Panc1 (cell line): ENCODE data around the gene FAM131A. TPM values are rescaled to one million over a fixed set of nuclear protein-coding genes. Genes with fewer than 3 reads are reported as not detected.

Experiments
- ATAC-seq: fragments of 200-7000 bp; cut with Tn5 transposase; 2 replicates; pipeline ENCODE4 v1.9.1; 2020; ENCODE audit warnings: mild to moderate bottlenecking, moderate library complexity
- BruUV-seq: library from RNA; stranded (reverse); fragments of 400-500 nt; replicated peaks from 2 replicates; lab custom pipeline; 2021; lab: Mats Ljungman, UMichigan
- CTCF ChIA-PET: fragments of 300-600 bp; sonication (Branson Sonifier 250); formaldehyde crosslinking; loops from one replicate; lab custom pipeline; 2022; ENCODE audit warnings: antibody characterized with exemption; lab: Charles Lee
- POLR2A ChIA-PET: fragments of 300-600 bp; sonication (Branson Sonifier 250); formaldehyde crosslinking; loops from one replicate; lab custom pipeline; 2022; ENCODE audit warnings: antibody characterized with exemption; lab: Charles Lee
- DNase-seq: peaks from one replicate; pipeline ENCODE4 v3.0.0-alpha.2; 2010; ENCODE audit warnings: low read depth, low spot score
- H3K27ac ChIP-seq: 2 replicates; pipeline ENCODE4 v1.5.1; 2011; ENCODE audit warnings: mild to moderate bottlenecking, low read length, inconsistent platforms
- H3K27me3 ChIP-seq: fragments of 200-500 bp; sonication (Bioruptor generic); 2 replicates; pipeline ENCODE4 v1.6.0; 2014; ENCODE audit warnings: low read length, inconsistent platforms; ENCODE audit not compliant: control insufficient read depth, insufficient read depth
- H3K36me3 ChIP-seq: fragments of 200-500 bp; sonication (Bioruptor generic); 2 replicates; pipeline ENCODE4 v1.5.1; 2014; ENCODE audit warnings: inconsistent platforms, mild to moderate bottlenecking, low read length, moderate library complexity; ENCODE audit not compliant: control insufficient read depth, insufficient read depth
- H3K4me1 ChIP-seq: 2 replicates; pipeline ENCODE4 v1.5.1; 2011; ENCODE audit warnings: inconsistent platforms, mild to moderate bottlenecking, low read length, moderate library complexity; ENCODE audit not compliant: control insufficient read depth, insufficient read depth
- H3K4me3 ChIP-seq, 2 experiments: 2 replicates each; pipeline ENCODE4 v1.5.1; 2011 to 2012; ENCODE audit warnings: low read depth in 2 of 2, low read length in 2 of 2, mild to moderate bottlenecking in 2 of 2, inconsistent platforms in 1 of 2, moderate library complexity in 1 of 2
- H3K9me3 ChIP-seq: fragments of 200-500 bp; sonication (Bioruptor generic); 2 replicates; pipeline ENCODE4 v1.5.1; 2014; ENCODE audit warnings: low read depth, mild to moderate bottlenecking, inconsistent platforms, low read length, moderate library complexity; ENCODE audit not compliant: control insufficient read depth, insufficient read depth
- POLR2AphosphoS5 ChIP-seq: IDR thresholded peaks from 2 replicates; pipeline ENCODE4 v1.6.1; 2012; ENCODE audit warnings: mild to moderate bottlenecking, low read depth, low read length, moderate library complexity
- SIN3A ChIP-seq: IDR thresholded peaks from 2 replicates; pipeline ENCODE4 v1.6.1; 2012; ENCODE audit warnings: low read depth, mild to moderate bottlenecking, low read length, moderate library complexity, borderline replicate concordance; ENCODE audit not compliant: insufficient read depth
- TCF7L2 ChIP-seq: IDR thresholded peaks from 2 replicates; pipeline ENCODE4 v1.6.1; 2011; ENCODE audit warnings: mild to moderate bottlenecking, low read depth, low read length, inconsistent platforms
- in situ Hi-C: cut with HindIII; loops from 2 replicates; pipeline ENCODE4 v1.10.0; 2016; ENCODE audit warnings: low sequenced_read_pairs, low pct_unique_long_range_greater_than_20kb
- intact Hi-C: fragments of 100-400 bp; cut with micrococcal nuclease; formaldehyde crosslinking; loops from one replicate; pipeline ENCODE4 v1.10.0; 2022; ENCODE audit not compliant: unreplicated experiment
- total RNA-seq: library from RNA; stranded (reverse); gene quantifications from one replicate; pipeline ENCODE4 v1.2.1, GENCODE V29; 2021; ENCODE audit not compliant: unreplicated experiment
- TF ChIP-seq, protein P1 (sequence below): fragments of 450-650 bp; IDR thresholded peaks from 2 replicates; pipeline ENCODE4 v1.5.1; 2017; ENCODE audit warnings: mild to moderate bottlenecking
- TF ChIP-seq, protein P2 (sequence below), 2 experiments: IDR thresholded peaks; 2 replicates each; pipeline ENCODE4 v1.6.1; 2011 to 2012; ENCODE audit warnings: low read depth in 2 of 2, control low read depth in 1 of 2, low read length in 1 of 2, mild to moderate bottlenecking in 1 of 2, moderate library complexity in 1 of 2; ENCODE audit not compliant: insufficient read depth in 1 of 2

Gene FAM131A
- total RNA-seq, 1 experiment from 2014 or later: 30.1 TPM

DNA sequence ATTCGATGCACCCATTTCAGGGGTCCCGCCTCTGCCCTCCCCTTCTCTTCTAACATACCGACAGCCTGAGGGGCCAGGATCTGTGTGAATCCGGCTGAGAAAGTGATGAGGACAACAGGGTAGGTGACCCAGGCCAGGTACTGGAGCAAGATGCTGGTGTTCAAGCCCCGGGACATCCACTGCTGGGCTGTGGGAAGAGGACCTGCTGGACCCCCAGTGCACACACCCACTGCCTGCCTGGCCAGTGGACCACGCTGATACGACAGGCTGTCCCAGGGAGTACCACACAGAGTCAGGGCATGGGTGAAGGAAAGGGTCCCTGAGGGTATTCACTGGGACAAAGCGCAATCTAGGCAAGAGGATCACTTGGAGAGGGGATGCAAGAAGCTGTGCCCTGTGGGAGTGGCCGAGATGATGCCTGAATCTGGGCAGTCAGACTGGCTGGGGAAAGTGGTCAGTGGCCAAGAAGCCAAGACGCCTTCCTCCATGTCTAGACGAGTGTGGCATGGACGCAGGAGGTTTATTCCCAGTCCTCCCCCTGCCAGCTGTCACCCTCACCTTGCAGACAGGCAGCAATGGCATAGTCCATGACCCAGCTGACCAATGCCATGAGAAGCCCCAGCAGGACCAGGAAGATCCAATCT lies 20.8 kb downstream of the FAM131A start:
- Histone ChIP-seq H3K27me3 (no peaks in the 10 kb centered on the region), H3K36me3 (no peaks in the 10 kb centered on the region; the same call in 1 of the 2 replicates), H3K27ac (no peak overlapping the region), H3K4me3 (no peak overlapping the region), H3K9me3 (no peaks in the 10 kb centered on the region), H3K4me1 (peaks cover 6% of the 10 kb centered on the region)
- DNase-seq (no peak), ATAC-seq (no peak)
- POLR2A ChIA-PET: no interaction called here
- intact Hi-C loops: no loop called here
- BruUV-seq: no TSS peak
- CTCF ChIA-PET: no interaction called here
- in situ Hi-C loops: no loop called here
- TF ChIP-seq, protein P1, sequence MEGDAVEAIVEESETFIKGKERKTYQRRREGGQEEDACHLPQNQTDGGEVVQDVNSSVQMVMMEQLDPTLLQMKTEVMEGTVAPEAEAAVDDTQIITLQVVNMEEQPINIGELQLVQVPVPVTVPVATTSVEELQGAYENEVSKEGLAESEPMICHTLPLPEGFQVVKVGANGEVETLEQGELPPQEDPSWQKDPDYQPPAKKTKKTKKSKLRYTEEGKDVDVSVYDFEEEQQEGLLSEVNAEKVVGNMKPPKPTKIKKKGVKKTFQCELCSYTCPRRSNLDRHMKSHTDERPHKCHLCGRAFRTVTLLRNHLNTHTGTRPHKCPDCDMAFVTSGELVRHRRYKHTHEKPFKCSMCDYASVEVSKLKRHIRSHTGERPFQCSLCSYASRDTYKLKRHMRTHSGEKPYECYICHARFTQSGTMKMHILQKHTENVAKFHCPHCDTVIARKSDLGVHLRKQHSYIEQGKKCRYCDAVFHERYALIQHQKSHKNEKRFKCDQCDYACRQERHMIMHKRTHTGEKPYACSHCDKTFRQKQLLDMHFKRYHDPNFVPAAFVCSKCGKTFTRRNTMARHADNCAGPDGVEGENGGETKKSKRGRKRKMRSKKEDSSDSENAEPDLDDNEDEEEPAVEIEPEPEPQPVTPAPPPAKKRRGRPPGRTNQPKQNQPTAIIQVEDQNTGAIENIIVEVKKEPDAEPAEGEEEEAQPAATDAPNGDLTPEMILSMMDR: no peak

DNA sequence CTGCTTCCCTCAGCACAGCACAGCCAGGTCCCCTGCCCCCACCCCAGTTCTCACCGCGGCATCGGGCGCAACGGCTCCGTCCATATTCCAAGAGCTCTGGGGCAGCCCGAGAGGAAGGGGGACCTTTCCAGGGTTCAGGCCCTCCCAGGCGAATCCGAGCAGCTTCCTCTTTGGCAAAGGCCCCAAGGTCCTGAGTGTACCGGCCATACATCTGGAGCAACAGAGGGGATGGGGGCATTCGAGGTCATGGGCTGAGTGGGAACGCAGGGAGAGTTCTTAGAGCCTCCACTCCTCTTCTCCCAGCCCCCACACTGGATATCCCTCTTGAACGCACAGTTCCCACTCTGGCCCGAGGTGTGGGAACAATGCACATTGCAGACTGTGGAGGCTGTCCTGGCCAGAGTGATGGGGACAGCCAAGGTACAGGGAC lies 21.5 kb downstream of the FAM131A start:
- no peak for DNase-seq
- in situ Hi-C loops: no loop called here
- Histone ChIP-seq H3K4me1 (peaks cover 6% of the 10 kb centered on the region), H3K36me3 (no peaks in the 10 kb centered on the region; the same call in 1 of the 2 replicates), H3K27ac (no peak overlapping the region), H3K4me3 (no peak overlapping the region), H3K27me3 (no peaks in the 10 kb centered on the region), H3K9me3 (no peaks in the 10 kb centered on the region)
- no TSS peak for BruUV-seq
- intact Hi-C loops: no loop called here
- TF ChIP-seq TCF7L2 (no peak), POLR2AphosphoS5 (no peak), SIN3A (no peak)
- TF ChIP-seq, protein P2, sequence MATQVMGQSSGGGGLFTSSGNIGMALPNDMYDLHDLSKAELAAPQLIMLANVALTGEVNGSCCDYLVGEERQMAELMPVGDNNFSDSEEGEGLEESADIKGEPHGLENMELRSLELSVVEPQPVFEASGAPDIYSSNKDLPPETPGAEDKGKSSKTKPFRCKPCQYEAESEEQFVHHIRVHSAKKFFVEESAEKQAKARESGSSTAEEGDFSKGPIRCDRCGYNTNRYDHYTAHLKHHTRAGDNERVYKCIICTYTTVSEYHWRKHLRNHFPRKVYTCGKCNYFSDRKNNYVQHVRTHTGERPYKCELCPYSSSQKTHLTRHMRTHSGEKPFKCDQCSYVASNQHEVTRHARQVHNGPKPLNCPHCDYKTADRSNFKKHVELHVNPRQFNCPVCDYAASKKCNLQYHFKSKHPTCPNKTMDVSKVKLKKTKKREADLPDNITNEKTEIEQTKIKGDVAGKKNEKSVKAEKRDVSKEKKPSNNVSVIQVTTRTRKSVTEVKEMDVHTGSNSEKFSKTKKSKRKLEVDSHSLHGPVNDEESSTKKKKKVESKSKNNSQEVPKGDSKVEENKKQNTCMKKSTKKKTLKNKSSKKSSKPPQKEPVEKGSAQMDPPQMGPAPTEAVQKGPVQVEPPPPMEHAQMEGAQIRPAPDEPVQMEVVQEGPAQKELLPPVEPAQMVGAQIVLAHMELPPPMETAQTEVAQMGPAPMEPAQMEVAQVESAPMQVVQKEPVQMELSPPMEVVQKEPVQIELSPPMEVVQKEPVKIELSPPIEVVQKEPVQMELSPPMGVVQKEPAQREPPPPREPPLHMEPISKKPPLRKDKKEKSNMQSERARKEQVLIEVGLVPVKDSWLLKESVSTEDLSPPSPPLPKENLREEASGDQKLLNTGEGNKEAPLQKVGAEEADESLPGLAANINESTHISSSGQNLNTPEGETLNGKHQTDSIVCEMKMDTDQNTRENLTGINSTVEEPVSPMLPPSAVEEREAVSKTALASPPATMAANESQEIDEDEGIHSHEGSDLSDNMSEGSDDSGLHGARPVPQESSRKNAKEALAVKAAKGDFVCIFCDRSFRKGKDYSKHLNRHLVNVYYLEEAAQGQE (IDR thresholded peaks at IDR 0.05; ENCODE audit: insufficient read depth in 1 of 2, low read depth in 2 of 2, low read length in 1 of 2): no peak
- TF ChIP-seq, protein P1: no peak
- POLR2A ChIA-PET: no interaction called here
- CTCF ChIA-PET: interaction anchor here (0.7 kb wide), 1 partner anchor 182 kb away, joined by 4 read pairs; no protein-coding TSS in a partner anchor
- no peak for ATAC-seq
